Ovary (tissue), 9 donors: Measurements from ENCODE around the gene GLIPR1. TPM values are rescaled to one million over a fixed set of nuclear protein-coding genes. Genes with fewer than 3 reads are reported as not detected.

Experiments used
- DNase-seq, 5 donors: peaks; one replicate each; pipeline ENCODE4 v3.0.0-alpha.2; 2019 to 2020
- H3K27ac ChIP-seq, 2 donors: fragments of 200-600 bp; one replicate each; pipeline versions ENCODE4 v1.5.1 to v1.8.0; 2019 to 2022
- H3K27me3 ChIP-seq: fragments of 200-600 bp; one replicate; pipeline ENCODE4 v1.8.0; 2022
- H3K36me3 ChIP-seq: fragments of 200-600 bp; sonication (generic); one replicate; pipeline ENCODE4 v1.5.1; 2019
- H3K4me1 ChIP-seq: one replicate; pipeline ENCODE4 v1.8.1; 2013; ENCODE audit warnings: mild to moderate bottlenecking, moderate library complexity; ENCODE audit not compliant: insufficient read depth
- H3K4me3 ChIP-seq: fragments of 200-600 bp; sonication (generic); one replicate; pipeline ENCODE4 v1.5.1; 2017
- H3K9me3 ChIP-seq, 2 donors: fragments of 200-600 bp in 1 of 2; sonication (generic) in 1 of 2; one replicate each; pipeline versions ENCODE4 v1.5.1 to v1.8.1; 2013 to 2019; ENCODE audit warnings: mild to moderate bottlenecking in 1 of 2, moderate library complexity in 1 of 2
- CTCF ChIP-seq, 3 donors: fragments of 450-650 bp in 2 of 3; fragments of 200-600 bp in 1 of 3; IDR thresholded peaks; one replicate each; pipeline versions ENCODE4 v1.5.1 to v1.8.0; 2016 to 2022; ENCODE audit warnings: antibody characterized with exemption in 3 of 3, mild to moderate bottlenecking in 1 of 3
- EP300 ChIP-seq: sonication (generic); formaldehyde crosslinking; IDR thresholded peaks from one replicate; pipeline ENCODE4 v1.6.1; 2017; ENCODE audit warnings: antibody characterized with exemption
- POLR2A ChIP-seq: fragments of 450-650 bp; IDR thresholded peaks from one replicate; pipeline ENCODE4 v1.6.1; 2017; ENCODE audit warnings: antibody characterized with exemption, mild to moderate bottlenecking, moderate library complexity
- WGBS, 3 donors: extraction: QIAGEN DNeasy Blood & Tissue Kit in 1 of 3; methylation state at CpG; one replicate each; pipeline versions ENCODE4 v1.1.5 to v1.1.7; 2013 to 2017; 5-methylcytosine and 5-hydroxymethylcytosine counted together
- intact Hi-C, 4 donors: fragments of 100-400 bp; cut with DNase I; formaldehyde crosslinking; loops; one replicate each; pipeline versions ENCODE4 v1.11.0 to v1.15.1; 2022 to 2023
- polyA plus RNA-seq, 2 donors: library from polyadenylated mRNA; stranded (reverse); fragments of 200-250 nt in 1 of 2; fragments of 350-450 nt in 1 of 2; fragmentation: Illumina TruSeq in 1 of 2; extraction: RNeasy Lipid Tissue Mini Kit (QIAGEN cat#74804) in 1 of 2; gene quantifications; one replicate each; pipeline ENCODE4 v1.2.3, GENCODE V29; 2013 to 2014
- total RNA-seq, 7 donors: library from RNA; depleted of rRNA in 2 of 7; stranded (reverse); fragments of >200 nt in 2 of 7; fragmentation: NEBNext Ultra II Directional in 3 of 7; extraction: Animal tissue kit (Norgen Biotek cat#: 25700) in 3 of 7; gene quantifications; one replicate each; pipeline versions ENCODE4 v1.1.0 to v1.2.4, GENCODE V29; 2016 to 2023
- donor health status: DM: no; HTN: no; CAD: no; lungs with moderate emphysema.
- donor health status: DM: no; HTN: no; CAD: no.
- donor health status: Bipolar disorder and iron deficiency.
- donor health status: DM: yes; HTN: yes; CAD: no.
- donor health status: DM: no; HTN: no; CAD: no.
- donor health status: DM: yes; HTN: yes; CAD: no.

The GLIPR1 gene
- total and polyA plus RNA-seq, 9 donors: 8.5 to 122 (median 27.9) TPM

DNA sequence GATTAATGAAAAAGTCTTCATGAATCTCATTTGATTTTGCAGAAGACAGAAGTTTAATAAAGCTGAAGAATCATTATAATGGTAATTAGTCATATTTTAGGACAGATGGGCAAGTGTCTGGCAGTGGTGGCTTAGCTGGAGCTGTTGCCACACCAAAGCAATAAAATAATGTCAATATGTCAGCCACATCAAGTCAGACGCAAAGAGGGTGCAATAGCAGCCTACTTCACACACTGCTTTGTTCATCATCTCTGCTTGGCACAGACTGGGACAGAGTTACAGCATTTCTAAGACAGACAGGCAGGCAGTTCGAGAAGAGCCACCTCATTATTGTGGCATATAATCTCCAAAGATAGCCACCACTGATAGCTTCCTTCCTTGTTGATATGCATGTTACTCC is 47.7 kb downstream of the GLIPR1 start:
- no peak overlapping the region for H3K4me3 ChIP-seq
- H3K27ac ChIP-seq: no peak overlapping the region
- no peaks in the 10 kb centered on the region for H3K27me3 ChIP-seq
- intact Hi-C loops: loop anchor here in 1 of 4 donors (10.0 kb wide), 1 partner anchor 507 kb away; the partner anchor contains the start of gene PHLDA1
- TF ChIP-seq POLR2A: no peak
- no peak for TF ChIP-seq CTCF (IDR thresholded peaks at IDR 0.05)
- no peak for TF ChIP-seq EP300
- WGBS, 3 donors: 88 to 92% (median 90%) methylated on average over 2 of the region's 2 CpGs
- no peaks in the 10 kb centered on the region for H3K4me1 ChIP-seq
- no peaks in the 10 kb centered on the region for H3K36me3 ChIP-seq
- no peaks in the 10 kb centered on the region for H3K9me3 ChIP-seq
- DNase-seq: no peak

GRCh38 chr12:75528692-75529091 is 48.1 kb downstream of the GLIPR1 start:
- Histone ChIP-seq H3K9me3 (no peaks in the 10 kb centered on the region), H3K27ac (no peak overlapping the region), H3K4me1 (no peaks in the 10 kb centered on the region), H3K4me3 (no peak overlapping the region), H3K36me3 (no peaks in the 10 kb centered on the region), H3K27me3 (no peaks in the 10 kb centered on the region)
- TF ChIP-seq POLR2A (no peak), EP300 (no peak), CTCF (IDR thresholded peaks at IDR 0.05) (no peak)
- intact Hi-C loops: loop anchor here in 1 of 4 donors (10.0 kb wide), 1 partner anchor 506 kb away; the partner anchor contains the start of gene PHLDA1
- 87 to 94% (median 90%) methylated on average over 2 of the region's 2 CpGs for whole genome bisulfite sequencing, 3 donors
- no peak for DNase-seq

DNA sequence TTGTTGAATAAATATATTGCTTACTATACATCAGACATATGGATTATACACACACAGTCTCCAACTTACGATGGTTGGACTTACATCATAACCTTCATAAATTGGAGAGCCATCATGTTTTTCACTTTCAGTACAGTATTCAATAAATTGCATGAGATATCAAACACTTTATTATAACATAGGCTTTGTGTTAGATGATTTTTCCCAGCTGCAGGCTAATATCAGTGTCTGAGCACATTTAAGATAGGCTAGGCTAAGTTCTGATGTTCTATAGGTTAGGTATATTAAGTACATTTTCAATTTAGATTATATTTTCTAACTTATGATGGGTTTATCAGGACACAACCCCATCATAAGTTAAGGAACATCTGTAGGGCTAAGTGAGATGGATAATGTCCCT is 48.8 kb downstream of the GLIPR1 start:
- WGBS, 3 donors: 92 to 100% (median 92%) methylated on average over 1 of the region's 1 CpG
- no peak for TF ChIP-seq EP300
- no peak for TF ChIP-seq CTCF (IDR thresholded peaks at IDR 0.05)
- no peak for TF ChIP-seq POLR2A
- intact Hi-C loops: loop anchor here in 1 of 4 donors (10.0 kb wide), 1 partner anchor 505 kb away; the partner anchor contains the start of gene PHLDA1

DNA sequence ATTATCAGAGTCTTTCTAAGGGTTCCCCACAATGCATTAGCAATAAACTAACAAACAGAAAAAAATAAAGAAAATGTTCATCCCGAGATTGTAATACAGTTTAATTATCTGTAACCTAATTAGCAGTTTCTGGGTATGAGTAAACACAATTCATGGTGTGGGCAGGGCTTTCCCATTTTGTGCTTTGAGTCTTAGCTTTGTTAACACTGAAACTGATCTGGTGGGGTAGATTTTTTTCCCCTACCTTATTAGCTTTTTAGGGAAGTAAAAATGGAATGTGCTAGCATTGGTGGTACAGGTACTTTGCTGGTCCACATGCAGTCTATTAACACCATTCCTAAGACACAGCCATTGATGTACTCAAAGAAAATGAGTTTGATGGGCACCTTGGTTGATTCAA is 49.3 kb downstream of the GLIPR1 start:
- DNase-seq: no peak
- intact Hi-C loops: loop anchor here in 1 of 4 donors (10.0 kb wide), 1 partner anchor 505 kb away; the partner anchor contains the start of gene PHLDA1

More for the DNA sequence above, 48.8 kb downstream of the GLIPR1 start:
- H3K9me3 ChIP-seq: no peaks in the 10 kb centered on the region
- H3K27ac ChIP-seq: no peak overlapping the region
- H3K27me3 ChIP-seq: no peaks in the 10 kb centered on the region
- no peak overlapping the region for H3K4me3 ChIP-seq
- H3K36me3 ChIP-seq: no peaks in the 10 kb centered on the region
- H3K4me1 ChIP-seq: no peaks in the 10 kb centered on the region
- no peak for DNase-seq

More for the DNA sequence above, 49.3 kb downstream of the GLIPR1 start:
- H3K27ac ChIP-seq: no peak overlapping the region
- 76 to 81% (median 76%) methylated on average over 1 of the region's 1 CpG for WGBS, 3 donors
- TF ChIP-seq CTCF (IDR thresholded peaks at IDR 0.05) (no peak), POLR2A (no peak), EP300 (no peak)
- H3K4me3 ChIP-seq: no peak overlapping the region
- H3K4me1 ChIP-seq: no peaks in the 10 kb centered on the region
- H3K36me3 ChIP-seq: no peaks in the 10 kb centered on the region
- no peaks in the 10 kb centered on the region for H3K9me3 ChIP-seq
- no peaks in the 10 kb centered on the region for H3K27me3 ChIP-seq
